Measurements from ENCODE around the gene NUDT1.

The NUDT1 gene

GRCh38 chr7:2272031-2272430, 30.0 kb downstream of the NUDT1 start:
- Histone ChIP-seq H2AFZ (ENCODE audit: insufficient read depth, low read length, poor library complexity) (no peak overlapping the region), H3K79me1 (ENCODE audit: low read length) (no peaks in the 10 kb centered on the region), H3K4me1 (ENCODE audit: control insufficient read depth in 1 of 2, insufficient read depth in 2 of 2, low read length in 2 of 2) (peaks cover 9 to 13% of the 10 kb centered on the region in 2 experiments), H3K79me2 (ENCODE audit: control insufficient read depth, insufficient read depth, low read length, poor library complexity) (no peaks in the 10 kb centered on the region), H3K9ac (ENCODE audit: low read length) (no peak overlapping the region), H2AK5ac (ENCODE audit: low read length) (no peak overlapping the region), H2BK5ac (ENCODE audit: low read depth, low read length, poor library complexity) (no peak overlapping the region), H3K23ac (ENCODE audit: low read length) (no peak overlapping the region), H2BK12ac (ENCODE audit: low read length) (no peak overlapping the region), H3K4ac (ENCODE audit: low read depth, low read length) (no peak overlapping the region), H3K4me2 (ENCODE audit: low read length) (no peak overlapping the region), H3K36me3 (ENCODE audit: control insufficient read depth in 1 of 2, insufficient read depth in 2 of 2, low read length in 2 of 2) (peaks cover 0 to 10% of the 10 kb centered on the region in 2 experiments), H2BK120ac (ENCODE audit: insufficient read depth, low read length, poor library complexity) (no peak overlapping the region), H4K12ac (ENCODE audit: low read depth, low read length) (no peak overlapping the region), H3K18ac (ENCODE audit: low read length) (no peak overlapping the region), H3K4me3 (ENCODE audit: low read depth, low read length) (no peak overlapping the region), H4K91ac (ENCODE audit: low read depth, low read length) (no peak overlapping the region), H3K14ac (ENCODE audit: low read length) (no peak overlapping the region), H3K9me3 (ENCODE audit: insufficient read depth, low read depth, low read length) (peaks cover 2% of the 10 kb centered on the region), H3K27me3 (ENCODE audit: insufficient read depth, low read length) (no peaks in the 10 kb centered on the region), H3K27ac (ENCODE audit: low read depth, low read length) (no peak overlapping the region), H4K8ac (ENCODE audit: low read depth, low read length) (no peak overlapping the region)
- no CpG with 5 or more reads among the region's 9 CpGs for WGBS (ENCODE audit: extremely low coverage, insufficient coverage, insufficient read length)
- DNase-seq: no peak

DNA sequence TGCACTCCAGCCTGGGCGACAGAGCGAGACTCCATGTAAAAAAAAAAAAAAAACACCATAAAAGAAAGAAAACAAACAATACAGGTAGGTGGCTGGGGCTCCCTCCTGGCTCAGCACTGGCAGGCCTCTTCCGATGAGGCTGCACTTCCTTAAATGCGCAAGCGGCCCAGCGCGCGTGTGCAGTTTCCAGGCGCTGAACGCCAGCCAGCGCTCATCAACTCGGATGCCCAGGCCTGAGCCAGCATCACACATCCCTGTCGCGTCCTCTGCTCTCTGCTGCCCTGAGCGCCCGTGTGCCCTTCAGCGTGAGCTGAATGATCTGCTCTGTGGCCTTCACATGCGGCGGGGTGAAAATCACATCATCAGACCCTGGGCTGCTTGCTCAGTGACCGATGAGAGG, 31.8 kb downstream of the NUDT1 start:
- Histone ChIP-seq H3K18ac (ENCODE audit: low read length) (no peak overlapping the region), H3K4ac (ENCODE audit: low read depth, low read length) (no peak overlapping the region), H3K79me2 (ENCODE audit: control insufficient read depth, insufficient read depth, low read length, poor library complexity) (no peaks in the 10 kb centered on the region), H3K27me3 (ENCODE audit: insufficient read depth, low read length) (no peaks in the 10 kb centered on the region), H3K9ac (ENCODE audit: low read length) (no peak overlapping the region), H3K23ac (ENCODE audit: low read length) (no peak overlapping the region), H3K27ac (ENCODE audit: low read depth, low read length) (no peak overlapping the region), H4K91ac (ENCODE audit: low read depth, low read length) (no peak overlapping the region), H3K4me3 (ENCODE audit: low read depth, low read length) (no peak overlapping the region), H3K4me1 (ENCODE audit: control insufficient read depth in 1 of 2, insufficient read depth in 2 of 2, low read length in 2 of 2) (peaks cover 9 to 16% of the 10 kb centered on the region in 2 experiments), H3K36me3 (ENCODE audit: control insufficient read depth in 1 of 2, insufficient read depth in 2 of 2, low read length in 2 of 2) (peaks cover 3 to 15% of the 10 kb centered on the region in 2 experiments), H3K79me1 (ENCODE audit: low read length) (no peaks in the 10 kb centered on the region), H2BK12ac (ENCODE audit: low read length) (no peak overlapping the region), H3K4me2 (ENCODE audit: low read length) (no peak overlapping the region), H2AFZ (ENCODE audit: insufficient read depth, low read length, poor library complexity) (no peak overlapping the region), H2BK5ac (ENCODE audit: low read depth, low read length, poor library complexity) (no peak overlapping the region), H2BK120ac (ENCODE audit: insufficient read depth, low read length, poor library complexity) (no peak overlapping the region), H3K9me3 (ENCODE audit: insufficient read depth, low read depth, low read length) (peaks cover 2% of the 10 kb centered on the region), H4K8ac (ENCODE audit: low read depth, low read length) (no peak overlapping the region), H4K12ac (ENCODE audit: low read depth, low read length) (no peak overlapping the region), H2AK5ac (ENCODE audit: low read length) (no peak overlapping the region), H3K14ac (ENCODE audit: low read length) (no peak overlapping the region)
- no CpG with 5 or more reads among the region's 20 CpGs for WGBS (ENCODE audit: extremely low coverage, insufficient coverage, insufficient read length)
- no peak for DNase-seq

- H2AK5ac ChIP-seq (ENCODE audit: low read length): no peak overlapping the region
- no peak overlapping the region for H2BK120ac ChIP-seq (ENCODE audit: insufficient read depth, low read length, poor library complexity)
- no peak overlapping the region for H3K14ac ChIP-seq (ENCODE audit: low read length)
- no peak overlapping the region for H3K9ac ChIP-seq (ENCODE audit: low read length)
- H3K79me2 ChIP-seq (ENCODE audit: control insufficient read depth, insufficient read depth, low read length, poor library complexity): no peaks in the 10 kb centered on the region
- no peak overlapping the region for H3K4ac ChIP-seq (ENCODE audit: low read depth, low read length)
- no peak overlapping the region for H2BK12ac ChIP-seq (ENCODE audit: low read length)
- no peak overlapping the region for H3K23ac ChIP-seq (ENCODE audit: low read length)
- no peaks in the 10 kb centered on the region for H3K79me1 ChIP-seq (ENCODE audit: low read length)
- no peak overlapping the region for H4K8ac ChIP-seq (ENCODE audit: low read depth, low read length)
- no peak overlapping the region for H3K4me3 ChIP-seq (ENCODE audit: low read depth, low read length)
- H2BK5ac ChIP-seq (ENCODE audit: low read depth, low read length, poor library complexity): no peak overlapping the region
- no peak overlapping the region for H4K91ac ChIP-seq (ENCODE audit: low read depth, low read length)
- H2AFZ ChIP-seq (ENCODE audit: insufficient read depth, low read length, poor library complexity): no peak overlapping the region
- peaks cover 7 to 13% of the 10 kb centered on the region in 2 experiments for H3K4me1 ChIP-seq (ENCODE audit: control insufficient read depth in 1 of 2, insufficient read depth in 2 of 2, low read length in 2 of 2)
- H3K36me3 ChIP-seq (ENCODE audit: control insufficient read depth in 1 of 2, insufficient read depth in 2 of 2, low read length in 2 of 2): peaks cover 3 to 15% of the 10 kb centered on the region in 2 experiments
- WGBS (ENCODE audit: extremely low coverage, insufficient coverage, insufficient read length): no CpG with 5 or more reads among the region's 7 CpGs
- DNase-seq: no peak
- no peak overlapping the region for H3K4me2 ChIP-seq (ENCODE audit: low read length)
- H4K12ac ChIP-seq (ENCODE audit: low read depth, low read length): no peak overlapping the region
- H3K18ac ChIP-seq (ENCODE audit: low read length): no peak overlapping the region
- no peak overlapping the region for H3K27ac ChIP-seq (ENCODE audit: low read depth, low read length)
- peaks cover 2% of the 10 kb centered on the region for H3K9me3 ChIP-seq (ENCODE audit: insufficient read depth, low read depth, low read length)
- H3K27me3 ChIP-seq (ENCODE audit: insufficient read depth, low read length): no peaks in the 10 kb centered on the region
Measured at GRCh38 chr7:2274666-2275065, 32.6 kb downstream of the NUDT1 start.

- no peak overlapping the region for H2AK5ac ChIP-seq (ENCODE audit: low read length)
- no peak overlapping the region for H3K14ac ChIP-seq (ENCODE audit: low read length)
- no peak overlapping the region for H2BK5ac ChIP-seq (ENCODE audit: low read depth, low read length, poor library complexity)
- H3K27ac ChIP-seq (ENCODE audit: low read depth, low read length): no peak overlapping the region
- H2BK12ac ChIP-seq (ENCODE audit: low read length): no peak overlapping the region
- no peak overlapping the region for H3K23ac ChIP-seq (ENCODE audit: low read length)
- no peak overlapping the region for H2AFZ ChIP-seq (ENCODE audit: insufficient read depth, low read length, poor library complexity)
- DNase-seq: no peak
- no peak overlapping the region for H4K12ac ChIP-seq (ENCODE audit: low read depth, low read length)
- H3K27me3 ChIP-seq (ENCODE audit: insufficient read depth, low read length): no peaks in the 10 kb centered on the region
- H3K4me1 ChIP-seq (ENCODE audit: control insufficient read depth in 1 of 2, insufficient read depth in 2 of 2, low read length in 2 of 2): peaks cover 3 to 9% of the 10 kb centered on the region in 2 experiments
- no peak overlapping the region for H4K91ac ChIP-seq (ENCODE audit: low read depth, low read length)
- no peaks in the 10 kb centered on the region for H3K79me1 ChIP-seq (ENCODE audit: low read length)
- no peak overlapping the region for H3K9ac ChIP-seq (ENCODE audit: low read length)
- H3K4ac ChIP-seq (ENCODE audit: low read depth, low read length): no peak overlapping the region
- no peak overlapping the region for H4K8ac ChIP-seq (ENCODE audit: low read depth, low read length)
- H3K9me3 ChIP-seq (ENCODE audit: insufficient read depth, low read depth, low read length): peaks cover 2% of the 10 kb centered on the region
- H3K4me2 ChIP-seq (ENCODE audit: low read length): no peak overlapping the region
- WGBS (ENCODE audit: extremely low coverage, insufficient coverage, insufficient read length): no CpG with 5 or more reads among the region's 18 CpGs
- H3K18ac ChIP-seq (ENCODE audit: low read length): no peak overlapping the region
- H2BK120ac ChIP-seq (ENCODE audit: insufficient read depth, low read length, poor library complexity): no peak overlapping the region
- no peaks in the 10 kb centered on the region for H3K79me2 ChIP-seq (ENCODE audit: control insufficient read depth, insufficient read depth, low read length, poor library complexity)
- H3K4me3 ChIP-seq (ENCODE audit: low read depth, low read length): no peak overlapping the region
- H3K36me3 ChIP-seq (ENCODE audit: control insufficient read depth in 1 of 2, insufficient read depth in 2 of 2, low read length in 2 of 2): peaks cover 3 to 15% of the 10 kb centered on the region in 2 experiments
Measured at GRCh38 chr7:2275101-2275500, 33.1 kb downstream of the NUDT1 start.

All from trophoblast cell (in vitro differentiated cells and primary cell).